Lower leg skin (tissue), 3 donors: ENCODE results near the gene EHBP1.

Experiments
- CTCF ChIP-seq, 3 donors: fragments of 450-650 bp; IDR thresholded peaks; one replicate each; pipeline ENCODE4 v1.5.1; 2016; ENCODE audit warnings: antibody characterized with exemption in 3 of 3, mild to moderate bottlenecking in 3 of 3, moderate library complexity in 2 of 3
- POLR2A ChIP-seq, 2 donors: fragments of 450-650 bp; IDR thresholded peaks; one replicate each; pipeline ENCODE4 v1.6.1; 2016 to 2017; ENCODE audit warnings: antibody characterized with exemption in 2 of 2, mild to moderate bottlenecking in 1 of 2, moderate library complexity in 1 of 2

GRCh38 chr2:63066838-63067237 lies 361.3 kb downstream of the EHBP1 start:
- TF ChIP-seq POLR2A (IDR thresholded peaks at IDR 0.05) (no peak), CTCF (IDR thresholded peaks at IDR 0.05) (no peak)
